ENCODE results near the gene C16orf95.

DNA sequence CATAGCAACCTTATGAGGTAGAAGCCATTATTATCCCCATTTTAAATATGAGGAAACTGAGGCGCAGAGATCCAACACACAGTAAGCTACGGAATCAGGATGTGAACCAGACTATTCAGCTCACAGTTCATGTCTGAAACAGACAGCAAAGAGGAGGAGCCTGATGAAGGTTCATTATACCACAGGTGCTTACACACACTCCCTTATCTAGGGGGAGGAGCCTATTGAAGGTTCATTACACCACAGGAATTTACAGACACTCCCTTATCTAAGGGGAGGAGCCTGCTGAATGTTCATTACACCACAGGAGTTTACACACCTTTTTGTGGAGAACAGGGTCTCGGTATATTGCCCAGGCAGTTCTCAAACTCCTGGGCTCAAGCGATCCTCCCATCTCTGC, 21.9 kb downstream of the C16orf95 start:
- no peak for TF ChIP-seq YY1 (IDR thresholded peaks at IDR 0.05; ENCODE audit: insufficient read depth, insufficient read length)
- TF ChIP-seq ZNF274 (IDR thresholded peaks at IDR 0.05; ENCODE audit: low read depth, low read length), result no peak
- TF ChIP-seq SUZ12 (IDR thresholded peaks at IDR 0.05; ENCODE audit: extremely low read depth, insufficient read depth, insufficient read length), result no peak

All from NT2/D1 (cell line).